ENCODE data around the gene KRT3. TPM values are rescaled to one million over a fixed set of nuclear protein-coding genes. Genes with fewer than 3 reads are reported as not detected.

Gene KRT3
- total RNA-seq, 1 donor: not detected

DNA sequence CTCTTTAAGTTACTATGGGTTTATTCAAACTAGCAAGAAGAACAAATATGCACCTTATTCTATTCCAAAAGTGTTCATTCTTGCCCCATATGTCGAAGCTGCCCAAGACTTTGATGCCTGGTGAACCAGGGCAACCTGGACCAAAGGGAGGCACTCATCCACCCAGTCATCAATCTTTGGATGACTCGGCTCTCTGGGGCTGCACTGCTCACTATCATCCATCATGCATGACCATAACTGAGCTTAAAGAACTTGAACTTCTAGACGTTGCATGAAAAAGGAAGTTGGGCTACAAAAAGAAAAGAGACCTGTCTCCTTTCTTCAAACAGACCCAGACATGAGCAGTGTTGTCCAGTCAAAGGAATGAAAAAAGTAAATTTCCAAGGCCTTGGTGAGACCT, 16.8 kb upstream of the KRT3 start:
- H3K4me2 ChIP-seq (ENCODE audit: insufficient read depth, low read length): no peak overlapping the region
- H3K79me2 ChIP-seq (ENCODE audit: insufficient read depth, low read length): no peaks in the 10 kb centered on the region
- no peak for DNase-seq (ENCODE audit: insufficient read length, low spot score, missing footprints)
- TF ChIP-seq, protein P1, sequence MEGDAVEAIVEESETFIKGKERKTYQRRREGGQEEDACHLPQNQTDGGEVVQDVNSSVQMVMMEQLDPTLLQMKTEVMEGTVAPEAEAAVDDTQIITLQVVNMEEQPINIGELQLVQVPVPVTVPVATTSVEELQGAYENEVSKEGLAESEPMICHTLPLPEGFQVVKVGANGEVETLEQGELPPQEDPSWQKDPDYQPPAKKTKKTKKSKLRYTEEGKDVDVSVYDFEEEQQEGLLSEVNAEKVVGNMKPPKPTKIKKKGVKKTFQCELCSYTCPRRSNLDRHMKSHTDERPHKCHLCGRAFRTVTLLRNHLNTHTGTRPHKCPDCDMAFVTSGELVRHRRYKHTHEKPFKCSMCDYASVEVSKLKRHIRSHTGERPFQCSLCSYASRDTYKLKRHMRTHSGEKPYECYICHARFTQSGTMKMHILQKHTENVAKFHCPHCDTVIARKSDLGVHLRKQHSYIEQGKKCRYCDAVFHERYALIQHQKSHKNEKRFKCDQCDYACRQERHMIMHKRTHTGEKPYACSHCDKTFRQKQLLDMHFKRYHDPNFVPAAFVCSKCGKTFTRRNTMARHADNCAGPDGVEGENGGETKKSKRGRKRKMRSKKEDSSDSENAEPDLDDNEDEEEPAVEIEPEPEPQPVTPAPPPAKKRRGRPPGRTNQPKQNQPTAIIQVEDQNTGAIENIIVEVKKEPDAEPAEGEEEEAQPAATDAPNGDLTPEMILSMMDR (IDR thresholded peaks at IDR 0.05; ENCODE audit: extremely low read depth, low read depth, low read length): no peak
- no peak overlapping the region for H3K4me3 ChIP-seq (ENCODE audit: insufficient read depth, low read length)
- H3K4me1 ChIP-seq (ENCODE audit: insufficient read depth, low read length): no peaks in the 10 kb centered on the region
- H3K9me3 ChIP-seq (ENCODE audit: low read depth, low read length): no peaks in the 10 kb centered on the region
- no peaks in the 10 kb centered on the region for H4K20me1 ChIP-seq (ENCODE audit: insufficient read depth, low read length)
- no peak overlapping the region for H2AFZ ChIP-seq (ENCODE audit: low read length)
- H3K27me3 ChIP-seq (ENCODE audit: insufficient read depth, low read length): peaks cover 21% of the 10 kb centered on the region
- H3K36me3 ChIP-seq (ENCODE audit: insufficient read depth, low read length): no peaks in the 10 kb centered on the region
- no peak overlapping the region for H3K27ac ChIP-seq (ENCODE audit: low read depth, low read length)

DNA sequence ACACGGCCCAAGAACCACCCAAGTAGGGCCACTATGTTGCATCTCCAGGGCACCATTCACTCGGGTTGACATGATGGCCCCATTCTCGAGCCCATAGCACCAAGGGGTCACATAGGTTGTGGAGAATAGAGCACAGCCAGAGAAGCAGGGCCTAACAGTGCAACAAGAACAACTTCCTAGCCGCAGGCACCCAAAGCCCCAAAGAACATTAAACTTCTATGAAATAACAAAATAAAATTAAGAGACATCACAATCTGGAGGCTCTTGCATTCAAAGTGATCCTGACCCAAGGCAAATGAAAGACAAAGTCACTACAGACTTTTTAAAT, 16.1 kb upstream of the KRT3 start:
- H3K27ac ChIP-seq (ENCODE audit: low read depth, low read length): no peak overlapping the region
- no peak overlapping the region for H2AFZ ChIP-seq (ENCODE audit: low read length)
- H3K36me3 ChIP-seq (ENCODE audit: insufficient read depth, low read length): no peaks in the 10 kb centered on the region
- H3K9me3 ChIP-seq (ENCODE audit: low read depth, low read length): no peaks in the 10 kb centered on the region
- DNase-seq (ENCODE audit: insufficient read length, low spot score, missing footprints): no peak
- no peaks in the 10 kb centered on the region for H4K20me1 ChIP-seq (ENCODE audit: insufficient read depth, low read length)
- peaks cover 22% of the 10 kb centered on the region for H3K27me3 ChIP-seq (ENCODE audit: insufficient read depth, low read length)
- TF ChIP-seq, protein P1 (IDR thresholded peaks at IDR 0.05; ENCODE audit: extremely low read depth, low read depth, low read length): no peak
- no peaks in the 10 kb centered on the region for H3K79me2 ChIP-seq (ENCODE audit: insufficient read depth, low read length)
- no peak overlapping the region for H3K4me3 ChIP-seq (ENCODE audit: insufficient read depth, low read length)
- no peaks in the 10 kb centered on the region for H3K4me1 ChIP-seq (ENCODE audit: insufficient read depth, low read length)
- no peak overlapping the region for H3K4me2 ChIP-seq (ENCODE audit: insufficient read depth, low read length)

- Histone ChIP-seq H3K27me3 (ENCODE audit: insufficient read depth, low read length) (peaks cover 22% of the 10 kb centered on the region), H3K4me1 (ENCODE audit: insufficient read depth, low read length) (no peaks in the 10 kb centered on the region), H3K27ac (ENCODE audit: low read depth, low read length) (no peak overlapping the region), H2AFZ (ENCODE audit: low read length) (no peak overlapping the region), H3K79me2 (ENCODE audit: insufficient read depth, low read length) (no peaks in the 10 kb centered on the region), H3K4me2 (ENCODE audit: insufficient read depth, low read length) (no peak overlapping the region), H3K9me3 (ENCODE audit: low read depth, low read length) (no peaks in the 10 kb centered on the region), H3K36me3 (ENCODE audit: insufficient read depth, low read length) (no peaks in the 10 kb centered on the region), H4K20me1 (ENCODE audit: insufficient read depth, low read length) (no peaks in the 10 kb centered on the region), H3K4me3 (ENCODE audit: insufficient read depth, low read length) (no peak overlapping the region)
- TF ChIP-seq, protein P1 (IDR thresholded peaks at IDR 0.05; ENCODE audit: extremely low read depth, low read depth, low read length): no peak
- no peak for DNase-seq (ENCODE audit: insufficient read length, low spot score, missing footprints)
Observed at GRCh38 chr12:52811191-52812072, 15.5 kb upstream of the KRT3 start.

GRCh38 chr12:52810554-52810953, 14.6 kb upstream of the KRT3 start:
- no peaks in the 10 kb centered on the region for H4K20me1 ChIP-seq (ENCODE audit: insufficient read depth, low read length)
- no peaks in the 10 kb centered on the region for H3K79me2 ChIP-seq (ENCODE audit: insufficient read depth, low read length)
- DNase-seq (ENCODE audit: insufficient read length, low spot score, missing footprints): no peak

More at GRCh38 chr12:52810554-52810953, 14.6 kb upstream of the KRT3 start:
- Histone ChIP-seq H3K4me2 (ENCODE audit: insufficient read depth, low read length) (no peak overlapping the region), H3K4me3 (ENCODE audit: insufficient read depth, low read length) (no peak overlapping the region), H3K4me1 (ENCODE audit: insufficient read depth, low read length) (no peaks in the 10 kb centered on the region), H3K9me3 (ENCODE audit: low read depth, low read length) (no peaks in the 10 kb centered on the region), H3K27me3 (ENCODE audit: insufficient read depth, low read length) (peaks cover 21% of the 10 kb centered on the region), H3K36me3 (ENCODE audit: insufficient read depth, low read length) (no peaks in the 10 kb centered on the region), H2AFZ (ENCODE audit: low read length) (no peak overlapping the region), H3K27ac (ENCODE audit: low read depth, low read length) (no peak overlapping the region)
- TF ChIP-seq, protein P1 (IDR thresholded peaks at IDR 0.05; ENCODE audit: extremely low read depth, low read depth, low read length): no peak

Data from osteoblast (primary cell).